C4-2B (cell line): ENCODE measurements around the gene ATP5IF1.

ENCODE experiments used
- CTCF ChIP-seq: fragments of 450-650 bp; conservative IDR thresholded peaks from 2 replicates; pipeline ENCODE4 v1.5.1; 2017; ENCODE audit warnings: mild to moderate bottlenecking
- ZFX ChIP-seq: fragments of 450-650 bp; IDR thresholded peaks from 2 replicates; pipeline ENCODE4 v1.6.1; 2017

DNA sequence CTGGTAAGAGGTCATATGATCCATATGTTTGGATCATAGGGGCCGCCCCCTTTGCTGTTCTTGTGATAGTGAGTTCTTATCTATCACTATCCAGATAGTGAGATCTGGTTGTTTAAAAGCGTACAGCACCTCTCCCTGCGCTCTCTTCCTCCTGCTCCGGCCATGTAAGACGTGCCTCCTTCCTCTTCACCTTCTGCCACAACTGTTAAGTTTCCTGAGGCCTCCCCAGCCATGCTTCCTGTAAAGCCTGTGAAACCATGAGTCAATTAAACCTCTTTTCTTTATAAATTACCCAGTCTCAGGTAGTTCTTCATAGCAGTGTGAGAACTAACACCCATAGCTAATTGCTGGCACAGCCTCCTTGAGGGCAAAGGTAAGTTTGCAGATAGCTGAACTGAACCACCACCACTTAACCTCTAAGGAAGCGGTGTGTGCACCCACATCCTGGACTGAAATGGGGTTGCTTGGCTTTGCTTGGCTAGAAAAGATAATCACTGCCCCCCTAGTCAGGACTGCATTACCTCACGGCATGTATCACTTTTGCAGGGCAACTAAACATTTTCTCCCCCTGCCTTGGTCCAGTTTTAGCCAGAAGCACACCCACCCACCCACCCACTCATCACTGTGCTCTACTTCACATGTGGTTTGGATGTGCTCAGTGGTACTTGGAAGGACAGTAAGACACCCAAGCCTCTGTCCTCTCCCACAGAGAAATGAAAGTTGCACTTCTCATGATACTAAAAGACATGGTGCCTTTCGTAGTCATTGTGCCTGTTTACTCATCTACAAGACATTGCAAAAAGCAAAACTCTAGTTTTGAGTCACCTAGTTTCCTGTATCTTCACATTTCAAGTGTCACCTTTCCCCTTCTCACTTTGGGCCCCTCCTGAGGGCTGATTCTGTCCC, 36.3 kb upstream of the ATP5IF1 start:
- TF ChIP-seq CTCF (no peak), ZFX (no peak)
